Tibial artery (tissue), 4 donors: Measurements from ENCODE around the gene FREM1.

Experiments used
- DNase-seq, 2 donors: peaks; one replicate each; pipeline ENCODE4 v3.0.0-alpha.2; 2019
- H3K27ac ChIP-seq, 2 donors: fragments of 200-600 bp; sonication (generic) in 1 of 2; 1 replicate in 1 of 2; 2 replicates in 1 of 2; pipeline ENCODE4 v1.5.1; 2018 to 2019; ENCODE audit warnings: mild to moderate bottlenecking in 1 of 2
- H3K27me3 ChIP-seq, 2 donors: fragments of 200-600 bp; sonication (generic) in 1 of 2; one replicate each; pipeline versions ENCODE4 v1.5.1 to v1.6.0; 2016 to 2019
- H3K36me3 ChIP-seq, 3 donors: fragments of 200-600 bp; sonication (generic) in 2 of 3; one replicate each; pipeline ENCODE4 v1.5.1; 2016 to 2019; ENCODE audit warnings: mild to moderate bottlenecking in 2 of 3
- H3K4me1 ChIP-seq, 4 donors: fragments of 200-600 bp; sonication (generic) in 2 of 4; 1 replicate in 3 of 4; 2 replicates in 1 of 4; pipeline ENCODE4 v1.5.1; 2016 to 2019
- H3K4me3 ChIP-seq, 2 donors: fragments of 200-600 bp; sonication (generic) in 1 of 2; 1 replicate in 1 of 2; 2 replicates in 1 of 2; pipeline ENCODE4 v1.5.1; 2018 to 2019; ENCODE audit warnings: mild to moderate bottlenecking in 2 of 2
- H3K9me3 ChIP-seq, 3 donors: fragments of 200-600 bp; sonication (generic) in 1 of 3; one replicate each; pipeline ENCODE4 v1.5.1; 2016 to 2019
- intact Hi-C: fragments of 100-400 bp; cut with DNase I; formaldehyde crosslinking; loops from one replicate; pipeline ENCODE4 v1.15.0; 2023; ENCODE audit warnings: low total_unique reads
- TF ChIP-seq, protein P1 (sequence below), 2 experiments: fragments of 200-600 bp in 1 of 2; fragments of 450-650 bp in 1 of 2; IDR thresholded peaks; one replicate each; pipeline ENCODE4 v1.5.1; 2017 to 2019; ENCODE audit warnings: antibody characterized with exemption in 2 of 2, mild to moderate bottlenecking in 1 of 2, moderate library complexity in 1 of 2

The FREM1 gene

DNA sequence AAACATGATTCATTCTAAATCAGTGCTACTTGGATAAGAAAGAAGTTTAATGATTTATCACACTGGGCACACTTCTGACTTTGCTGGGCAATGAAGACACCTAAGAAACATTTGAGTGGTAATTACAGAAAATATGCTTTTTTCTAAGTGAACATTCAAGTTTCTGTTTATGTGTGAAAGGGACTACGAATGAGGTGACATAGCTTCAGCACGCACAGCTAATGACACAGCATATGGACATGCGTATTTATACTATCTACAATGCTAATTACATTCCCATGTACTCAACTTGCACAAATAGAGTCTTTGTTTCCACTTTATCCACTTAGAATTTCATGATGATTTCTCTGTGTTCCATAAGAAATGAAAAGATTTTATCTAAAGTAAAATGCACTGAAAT is 40.6 kb downstream of the FREM1 start:
- TF ChIP-seq, protein P1, sequence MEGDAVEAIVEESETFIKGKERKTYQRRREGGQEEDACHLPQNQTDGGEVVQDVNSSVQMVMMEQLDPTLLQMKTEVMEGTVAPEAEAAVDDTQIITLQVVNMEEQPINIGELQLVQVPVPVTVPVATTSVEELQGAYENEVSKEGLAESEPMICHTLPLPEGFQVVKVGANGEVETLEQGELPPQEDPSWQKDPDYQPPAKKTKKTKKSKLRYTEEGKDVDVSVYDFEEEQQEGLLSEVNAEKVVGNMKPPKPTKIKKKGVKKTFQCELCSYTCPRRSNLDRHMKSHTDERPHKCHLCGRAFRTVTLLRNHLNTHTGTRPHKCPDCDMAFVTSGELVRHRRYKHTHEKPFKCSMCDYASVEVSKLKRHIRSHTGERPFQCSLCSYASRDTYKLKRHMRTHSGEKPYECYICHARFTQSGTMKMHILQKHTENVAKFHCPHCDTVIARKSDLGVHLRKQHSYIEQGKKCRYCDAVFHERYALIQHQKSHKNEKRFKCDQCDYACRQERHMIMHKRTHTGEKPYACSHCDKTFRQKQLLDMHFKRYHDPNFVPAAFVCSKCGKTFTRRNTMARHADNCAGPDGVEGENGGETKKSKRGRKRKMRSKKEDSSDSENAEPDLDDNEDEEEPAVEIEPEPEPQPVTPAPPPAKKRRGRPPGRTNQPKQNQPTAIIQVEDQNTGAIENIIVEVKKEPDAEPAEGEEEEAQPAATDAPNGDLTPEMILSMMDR (IDR thresholded peaks at IDR 0.05), result no peak
- no peak overlapping the region for H3K4me3 ChIP-seq
- no peak overlapping the region for H3K27ac ChIP-seq
- H3K27me3 ChIP-seq, result no peaks in the 10 kb centered on the region
- DNase-seq, result no peak
- intact Hi-C loops, result no loop called here
- H3K4me1 ChIP-seq, result peaks cover 0 to 13% (median 0%) of the 10 kb centered on the region in 4 donors
- peaks cover 0 to 3% (median 0%) of the 10 kb centered on the region in 3 donors for H3K9me3 ChIP-seq
- no peaks in the 10 kb centered on the region for H3K36me3 ChIP-seq

- H3K36me3 ChIP-seq, result no peaks in the 10 kb centered on the region
- peaks cover 0 to 3% (median 0%) of the 10 kb centered on the region in 3 donors for H3K9me3 ChIP-seq
- peaks cover 0 to 13% (median 0%) of the 10 kb centered on the region in 4 donors for H3K4me1 ChIP-seq
- DNase-seq, result no peak
- TF ChIP-seq, protein P1 (IDR thresholded peaks at IDR 0.05), result no peak
- no peak overlapping the region for H3K27ac ChIP-seq
- intact Hi-C loops, result no loop called here
- no peak overlapping the region for H3K4me3 ChIP-seq
- H3K27me3 ChIP-seq, result no peaks in the 10 kb centered on the region
These were observed 41.2 kb downstream of the FREM1 start for GRCh38 chr9:14868772-14869583.

- no peak overlapping the region for H3K27ac ChIP-seq
- TF ChIP-seq, protein P1 (IDR thresholded peaks at IDR 0.05), result no peak
- peaks cover 0 to 13% (median 0%) of the 10 kb centered on the region in 4 donors for H3K4me1 ChIP-seq
These were observed 41.8 kb downstream of the FREM1 start for GRCh38 chr9:14868418-14868771.

DNA sequence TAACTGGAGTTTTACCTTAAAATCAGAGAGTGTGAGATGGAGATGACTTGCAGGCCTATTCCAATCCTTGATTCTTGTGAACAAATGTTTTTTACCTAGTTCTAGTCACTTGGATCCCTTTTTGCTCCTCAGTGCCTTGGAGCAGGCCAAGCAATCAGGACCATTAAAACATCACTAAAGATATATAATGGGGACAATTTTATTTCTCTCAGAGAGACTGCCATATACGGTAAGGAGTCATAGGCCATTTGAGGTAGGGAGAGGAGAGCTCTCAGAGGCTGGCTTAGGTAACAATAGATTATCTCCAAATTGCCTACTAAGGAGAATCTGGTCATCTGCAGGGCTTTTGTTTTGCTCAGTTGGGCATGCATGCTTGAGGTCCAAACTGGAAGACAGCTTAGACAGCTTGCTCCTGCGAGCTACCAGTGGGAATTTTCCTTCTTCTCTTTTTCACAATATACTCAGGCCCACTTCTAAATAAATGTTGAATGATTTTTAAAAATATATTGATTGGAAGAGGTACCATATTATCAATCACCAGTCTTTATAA is 44.0 kb downstream of the FREM1 start:
- no peak for DNase-seq
- H3K4me1 ChIP-seq, result peaks cover 0 to 13% (median 0%) of the 10 kb centered on the region in 4 donors
- no peaks in the 10 kb centered on the region for H3K27me3 ChIP-seq
- no peaks in the 10 kb centered on the region for H3K36me3 ChIP-seq
- no peak overlapping the region for H3K27ac ChIP-seq
- H3K4me3 ChIP-seq, result no peak overlapping the region
- intact Hi-C loops, result no loop called here
- TF ChIP-seq, protein P1 (IDR thresholded peaks at IDR 0.05), result no peak
- H3K9me3 ChIP-seq, result no peaks in the 10 kb centered on the region

More at GRCh38 chr9:14868418-14868771, 41.8 kb downstream of the FREM1 start:
- peaks cover 0 to 3% (median 0%) of the 10 kb centered on the region in 3 donors for H3K9me3 ChIP-seq
- no peaks in the 10 kb centered on the region for H3K27me3 ChIP-seq
- H3K4me3 ChIP-seq, result no peak overlapping the region
- H3K36me3 ChIP-seq, result no peaks in the 10 kb centered on the region
- DNase-seq, result no peak
- intact Hi-C loops, result no loop called here

DNA sequence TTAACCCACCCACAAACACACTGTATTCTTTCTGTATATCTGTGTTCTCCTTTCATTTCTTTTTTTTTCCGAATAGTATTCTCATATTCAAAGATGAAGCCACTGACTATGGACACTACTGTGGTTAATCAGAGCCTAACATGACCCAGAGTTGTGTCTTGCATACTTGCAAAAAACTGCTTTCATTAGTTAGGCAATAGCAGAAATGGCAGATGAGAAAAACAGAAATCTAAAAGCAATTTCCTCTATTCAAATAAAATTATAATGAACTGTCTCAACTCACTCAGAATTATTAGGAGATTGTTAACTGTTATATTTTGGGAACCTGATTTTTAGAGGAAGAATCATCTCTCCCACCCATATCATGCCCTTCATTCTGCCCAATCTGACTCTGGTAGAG is 45.9 kb downstream of the FREM1 start:
- Histone ChIP-seq H3K27me3 (no peaks in the 10 kb centered on the region), H3K36me3 (peaks cover 0 to under 1% (median 0%) of the 10 kb centered on the region in 3 donors), H3K27ac (no peak overlapping the region), H3K4me3 (no peak overlapping the region), H3K9me3 (no peaks in the 10 kb centered on the region), H3K4me1 (peaks cover 0 to 13% (median 0%) of the 10 kb centered on the region in 4 donors)
- no peak for DNase-seq
- intact Hi-C loops, result no loop called here
- TF ChIP-seq, protein P1 (IDR thresholded peaks at IDR 0.05), result no peak
